Skeletal muscle tissue (tissue), 4 donors: Measurements from ENCODE around the gene DMXL1. TPM values are rescaled to one million over a fixed set of nuclear protein-coding genes. Genes with fewer than 3 reads are reported as not detected.
A peak's percentile ranks its signal among the peaks of the same experiment; 100 is the strongest.

Experiments used
- H3K27ac ChIP-seq: one replicate; pipeline ENCODE4 v1.7.0; 2013; ENCODE audit warnings: mild to moderate bottlenecking, low read depth, low read length, inconsistent platforms
- H3K27me3 ChIP-seq, 3 donors: one replicate each; pipeline ENCODE4 v1.7.0; 2013; ENCODE audit warnings: low read length in 3 of 3; ENCODE audit not compliant: control insufficient read depth in 3 of 3, insufficient read depth in 3 of 3
- H3K36me3 ChIP-seq, 3 donors: one replicate each; pipeline ENCODE4 v1.7.0; 2013; ENCODE audit warnings: low read length in 3 of 3; ENCODE audit not compliant: control insufficient read depth in 3 of 3, insufficient read depth in 3 of 3
- H3K4me1 ChIP-seq, 3 donors: one replicate each; pipeline ENCODE4 v1.7.0; 2013; ENCODE audit warnings: low read length in 3 of 3, mild to moderate bottlenecking in 3 of 3; ENCODE audit not compliant: control insufficient read depth in 3 of 3, insufficient read depth in 3 of 3
- H3K4me3 ChIP-seq, 3 donors: one replicate each; pipeline ENCODE4 v1.7.0; 2013; ENCODE audit warnings: low read length in 3 of 3
- H3K9ac ChIP-seq, 3 donors: one replicate each; pipeline ENCODE4 v1.7.0; 2013; ENCODE audit warnings: low read length in 3 of 3, mild to moderate bottlenecking in 3 of 3, moderate library complexity in 2 of 3, low read depth in 1 of 3
- H3K9me3 ChIP-seq, 3 donors: one replicate each; pipeline ENCODE4 v1.7.0; 2013; ENCODE audit warnings: low read length in 3 of 3; ENCODE audit not compliant: control insufficient read depth in 3 of 3
- total RNA-seq: library from RNA; depleted of rRNA; stranded (reverse); fragments of >200 nt; gene quantifications from one replicate; pipeline ENCODE4 v1.2.3, GENCODE V29; 2014
- donor health status: Osteomylitis.

Gene DMXL1
- total RNA-seq, 1 donor from 2014 or later, result 61.1 TPM

DNA sequence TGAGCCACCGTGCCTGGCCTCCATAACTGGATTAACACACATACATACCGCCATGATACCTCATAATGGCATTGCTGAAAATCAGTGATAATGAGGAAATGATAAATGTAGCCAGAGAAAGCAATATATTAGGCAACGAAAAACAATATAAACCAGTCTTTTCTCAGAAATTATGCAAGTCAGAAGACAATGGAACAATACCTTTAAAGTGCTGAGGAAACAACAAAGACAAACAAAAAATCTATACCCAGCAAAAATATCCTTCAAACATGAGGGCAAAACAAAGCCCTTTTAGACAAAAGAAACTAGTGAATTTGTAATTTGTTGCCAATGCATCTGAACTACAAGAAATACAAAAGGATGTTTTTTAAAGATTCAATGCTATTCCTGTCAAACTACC is 186.7 kb downstream of the DMXL1 start:
- Histone ChIP-seq H3K27me3 (no peaks in the 10 kb centered on the region), H3K36me3 (no peaks in the 10 kb centered on the region), H3K4me3 (no peak overlapping the region), H3K9ac (no peak overlapping the region), H3K9me3 (peaks cover 0 to 3% (median 0%) of the 10 kb centered on the region in 3 donors), H3K27ac (no peak overlapping the region), H3K4me1 (no peaks in the 10 kb centered on the region)

DNA sequence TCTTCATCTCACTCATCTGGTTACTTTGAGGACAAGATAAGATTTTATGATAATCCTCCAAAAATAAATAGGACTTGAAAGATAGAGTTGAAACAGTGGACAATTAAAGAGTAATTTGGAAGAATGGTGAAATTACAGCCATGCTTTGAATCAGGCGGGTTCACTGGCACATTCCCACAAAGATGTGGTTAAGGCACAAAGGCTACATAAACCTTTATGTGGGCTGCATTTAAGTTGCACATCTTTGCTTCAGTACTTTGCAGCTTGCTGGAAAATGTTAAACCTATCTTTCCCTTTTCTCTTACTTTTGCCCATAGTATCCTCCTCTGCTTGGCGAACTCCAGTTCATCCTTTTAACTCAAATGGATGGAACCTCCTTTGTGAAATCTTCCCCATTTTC is 192.8 kb downstream of the DMXL1 start:
- Histone ChIP-seq H3K9me3 (peaks cover 0 to 3% (median 0%) of the 10 kb centered on the region in 3 donors), H3K27ac (no peak overlapping the region), H3K27me3 (no peaks in the 10 kb centered on the region), H3K9ac (no peak overlapping the region), H3K4me3 (no peak overlapping the region), H3K36me3 (no peaks in the 10 kb centered on the region), H3K4me1 (peaks cover 0 to 10% (median 4%) of the 10 kb centered on the region in 3 donors)

DNA sequence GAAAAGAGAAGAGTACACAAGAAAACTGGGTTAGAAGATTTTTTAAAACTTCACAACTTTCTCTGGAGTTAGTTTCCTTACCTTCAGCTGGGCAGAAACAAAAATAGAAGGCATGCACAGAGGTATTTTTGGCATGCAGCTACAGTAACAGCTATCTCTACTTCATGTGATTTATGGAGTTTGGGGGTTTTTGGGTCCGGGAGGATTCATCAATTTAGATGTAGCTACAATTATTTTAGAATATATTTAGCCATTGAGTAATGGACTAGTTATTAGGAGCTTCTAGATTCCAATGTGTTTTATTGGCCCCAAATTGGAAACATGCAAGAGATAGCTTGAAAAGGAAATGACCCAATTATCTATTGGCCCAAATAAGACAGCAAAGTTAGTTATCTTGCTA is 193.3 kb downstream of the DMXL1 start:
- H3K36me3 ChIP-seq, result no peaks in the 10 kb centered on the region
- no peak overlapping the region for H3K9ac ChIP-seq
- H3K27me3 ChIP-seq, result no peaks in the 10 kb centered on the region
- H3K27ac ChIP-seq, result no peak overlapping the region
- H3K4me1 ChIP-seq, result peaks cover 4 to 15% (median 7%) of the 10 kb centered on the region in 3 donors
- H3K9me3 ChIP-seq, result peaks cover 0 to 3% (median 0%) of the 10 kb centered on the region in 3 donors
- no peak overlapping the region for H3K4me3 ChIP-seq

DNA sequence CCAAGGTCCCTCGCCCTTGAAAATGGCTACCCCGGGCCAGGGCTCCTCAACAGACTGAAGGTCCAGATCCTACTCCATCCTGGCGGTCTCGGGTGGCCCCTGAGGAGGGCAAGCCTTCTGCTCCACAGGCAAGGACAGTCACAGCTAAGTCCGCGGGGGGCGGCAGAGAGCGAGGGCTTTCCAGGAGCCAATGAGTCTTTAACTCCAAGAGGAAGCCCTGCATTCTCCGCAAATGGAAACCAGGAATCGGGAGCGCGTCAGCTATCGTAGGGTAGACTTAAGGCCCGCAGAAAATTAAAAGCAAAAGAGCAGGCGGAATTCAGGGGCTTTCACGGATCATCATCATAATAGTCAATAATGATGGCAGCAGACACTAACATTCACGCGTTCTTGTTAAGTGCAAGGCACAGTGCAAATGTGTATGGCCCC is 197.1 kb downstream of the DMXL1 start:
- Histone ChIP-seq H3K9me3 (no peaks in the 10 kb centered on the region), H3K27me3 (no peaks in the 10 kb centered on the region), H3K4me1 (peaks cover 6 to 19% (median 8%) of the 10 kb centered on the region in 3 donors), H3K36me3 (no peaks in the 10 kb centered on the region), H3K4me3 (peak overlapping the region; percentile 78 to 100 (median 96)), H3K9ac (peak overlapping the region; percentile 71 to 86 (median 78)), H3K27ac (peak overlapping the region; percentile 77)

GRCh38 chr5:119268387-119269060 is 197.6 kb downstream of the DMXL1 start:
- H3K27me3 ChIP-seq, result no peaks in the 10 kb centered on the region
- no peaks in the 10 kb centered on the region for H3K36me3 ChIP-seq
- H3K4me1 ChIP-seq, result peaks cover 6 to 19% (median 8%) of the 10 kb centered on the region in 3 donors
- peak overlapping the region; percentile 77 for H3K27ac ChIP-seq
- H3K4me3 ChIP-seq, result peak overlapping the region; percentile 78 to 100 (median 96)
- no peaks in the 10 kb centered on the region for H3K9me3 ChIP-seq
- peak overlapping the region; percentile 71 to 86 (median 78) for H3K9ac ChIP-seq

- H3K27me3 ChIP-seq, result no peaks in the 10 kb centered on the region
- peaks cover 6 to 20% (median 8%) of the 10 kb centered on the region in 3 donors for H3K4me1 ChIP-seq
- H3K9ac ChIP-seq, result peak overlapping the region; percentile 65 to 78 (median 71)
- H3K27ac ChIP-seq, result peak overlapping the region; percentile 77
- H3K9me3 ChIP-seq, result no peaks in the 10 kb centered on the region
- H3K36me3 ChIP-seq, result no peaks in the 10 kb centered on the region
- peak overlapping the region; percentile 78 to 100 (median 96) for H3K4me3 ChIP-seq
These were observed 198.4 kb downstream of the DMXL1 start for GRCh38 chr5:119269061-119269944.

DNA sequence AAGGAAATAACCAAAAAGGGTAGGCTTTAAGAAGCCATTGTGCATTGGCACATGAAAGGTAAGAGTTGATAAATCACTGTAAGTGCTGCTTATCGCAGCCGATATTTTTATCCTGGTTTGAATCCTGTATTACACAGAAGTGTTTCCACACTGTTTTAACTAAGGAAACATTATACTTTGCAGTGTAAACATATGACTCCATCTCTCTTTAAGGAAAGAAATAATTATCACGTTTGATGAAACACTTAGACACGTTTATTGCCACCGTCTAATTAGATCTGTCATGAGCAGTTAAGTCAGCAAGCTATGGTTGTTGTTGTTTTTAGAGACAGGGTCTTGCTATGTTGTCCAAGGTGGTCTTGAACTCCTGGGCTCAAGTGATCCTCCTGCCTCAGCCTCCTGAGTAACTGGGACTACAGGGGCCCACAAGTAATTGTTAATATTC is 199.3 kb downstream of the DMXL1 start:
- no peaks in the 10 kb centered on the region for H3K36me3 ChIP-seq
- H3K4me1 ChIP-seq, result peaks cover 6 to 24% (median 8%) of the 10 kb centered on the region in 3 donors
- no peaks in the 10 kb centered on the region for H3K27me3 ChIP-seq
- no peaks in the 10 kb centered on the region for H3K9me3 ChIP-seq
- no peak overlapping the region for H3K27ac ChIP-seq
- H3K9ac ChIP-seq, result no peak overlapping the region
- H3K4me3 ChIP-seq, result no peak overlapping the region

GRCh38 chr5:119270960-119271757 is 200.3 kb downstream of the DMXL1 start:
- Histone ChIP-seq H3K4me3 (no peak overlapping the region), H3K27ac (no peak overlapping the region), H3K27me3 (no peaks in the 10 kb centered on the region), H3K9ac (no peak overlapping the region), H3K9me3 (no peaks in the 10 kb centered on the region), H3K4me1 (peaks cover 6 to 24% (median 8%) of the 10 kb centered on the region in 3 donors), H3K36me3 (no peaks in the 10 kb centered on the region)

- H3K4me1 ChIP-seq, result peaks cover 6 to 24% (median 8%) of the 10 kb centered on the region in 3 donors
- no peaks in the 10 kb centered on the region for H3K9me3 ChIP-seq
- H3K27ac ChIP-seq, result no peak overlapping the region
- no peaks in the 10 kb centered on the region for H3K36me3 ChIP-seq
- H3K27me3 ChIP-seq, result no peaks in the 10 kb centered on the region
- H3K9ac ChIP-seq, result no peak overlapping the region
- H3K4me3 ChIP-seq, result no peak overlapping the region
These were observed 201.2 kb downstream of the DMXL1 start for GRCh38 chr5:119271758-119272730.
